Upper lobe of left lung (tissue), 4 donors: ENCODE results near the gene GMFB.

ENCODE experiments used
- CTCF ChIP-seq, 6 experiments: fragments of 450-650 bp in 4 of 6; fragments of 200-600 bp in 2 of 6; sonication (generic) in 2 of 6; IDR thresholded peaks; one replicate each; pipeline ENCODE4 v1.5.1; 2016 to 2019; ENCODE audit warnings: antibody characterized with exemption in 6 of 6
- EP300 ChIP-seq, 4 donors: sonication (generic); formaldehyde crosslinking; IDR thresholded peaks; one replicate each; pipeline ENCODE4 v1.5.1; 2017; ENCODE audit warnings: antibody characterized with exemption in 4 of 4, control low read depth in 2 of 4
- POLR2A ChIP-seq, 4 donors: fragments of 450-650 bp; IDR thresholded peaks; one replicate each; pipeline ENCODE4 v1.5.1; 2016 to 2017; ENCODE audit warnings: antibody characterized with exemption in 4 of 4, mild to moderate bottlenecking in 2 of 4
- POLR2AphosphoS5 ChIP-seq, 2 donors: sonication (generic); formaldehyde crosslinking; IDR thresholded peaks; one replicate each; pipeline ENCODE4 v1.5.1; 2017; ENCODE audit warnings: antibody characterized with exemption in 2 of 2

- no peak for TF ChIP-seq CTCF (IDR thresholded peaks at IDR 0.05)
- TF ChIP-seq POLR2A (IDR thresholded peaks at IDR 0.05) = no peak
- no peak for TF ChIP-seq POLR2AphosphoS5 (IDR thresholded peaks at IDR 0.05)
- TF ChIP-seq EP300 (IDR thresholded peaks at IDR 0.05) = no peak
Observed at GRCh38 chr14:54493293-54493692, 4.5 kb upstream of the GMFB start.
